K562 (cell line): Measurements from ENCODE around the gene PHETA2. TPM values are rescaled to one million over a fixed set of nuclear protein-coding genes. Genes with fewer than 3 reads are reported as not detected.

Experiments
- CXXC5 ChIP-seq: fragments of 250-450 bp; sonication (Bioruptor Pico); IDR thresholded peaks from 2 replicates; pipeline ENCODE4 v1.8.0; 2022; ENCODE audit warnings: inconsistent platforms, mild to moderate bottlenecking, moderate library complexity
- EP300 ChIP-seq: IDR thresholded peaks from 2 replicates; pipeline ENCODE4 v1.6.1; 2012; ENCODE audit warnings: low read length, improper control_type of control experiment
- FOXK1 ChIP-seq: sonication (generic); formaldehyde crosslinking; IDR thresholded peaks from 2 replicates; pipeline ENCODE4 v1.8.0; 2022; ENCODE audit warnings: missing genetic modification reagents, mild to moderate bottlenecking, borderline replicate concordance
- GMEB1 ChIP-seq: fragments of 250-450 bp; sonication (Bioruptor Pico); IDR thresholded peaks from 2 replicates; pipeline ENCODE4 v1.4.0; 2020; ENCODE audit warnings: mild to moderate bottlenecking
- MXD1 ChIP-seq: fragments of 250-450 bp; sonication (Bioruptor Pico); IDR thresholded peaks from 2 replicates; pipeline ENCODE4 v1.8.0; 2021; ENCODE audit warnings: borderline replicate concordance, mild to moderate bottlenecking, moderate library complexity; ENCODE audit not compliant: poor library complexity, severe bottlenecking
- MYNN ChIP-seq, 2 experiments: sonication (generic); formaldehyde crosslinking in 1 of 2; IDR thresholded peaks; 2 replicates each; pipeline versions ENCODE4 v1.5.0 to v1.6.1; 2016 to 2020; ENCODE audit warnings: antibody characterized with exemption in 1 of 2, missing genetic modification reagents in 1 of 2
- NFE2L1 ChIP-seq: fragments of 450-650 bp; IDR thresholded peaks from 2 replicates; pipeline ENCODE4 v1.6.1; 2016; ENCODE audit warnings: missing genetic modification characterization, low read depth, mild to moderate bottlenecking, missing compliant biosample characterization, moderate library complexity, borderline replicate concordance
- NR2C1 ChIP-seq, 2 experiments: fragments of 450-650 bp; IDR thresholded peaks; 2 replicates each; pipeline ENCODE4 v1.6.1; 2017; ENCODE audit warnings: mild to moderate bottlenecking in 2 of 2, antibody characterized with exemption in 1 of 2, inconsistent platforms in 1 of 2, missing compliant biosample characterization in 1 of 2, missing genetic modification characterization in 1 of 2
- NRF1 ChIP-seq, 2 experiments: fragments of 450-650 bp; IDR thresholded peaks in 1 of 2; conservative IDR thresholded peaks in 1 of 2; 2 replicates each; pipeline ENCODE4 v1.6.1; 2014; ENCODE audit warnings: mild to moderate bottlenecking in 2 of 2
- POLR2A ChIP-seq: fragments of 450-650 bp; conservative IDR thresholded peaks from 2 replicates; pipeline ENCODE4 v1.6.1; 2016
- SP1 ChIP-seq: sonication (generic); formaldehyde crosslinking; IDR thresholded peaks from 2 replicates; pipeline ENCODE4 v1.8.1; 2022; ENCODE audit warnings: mild to moderate bottlenecking, missing genetic modification reagents
- SRF ChIP-seq, 2 experiments: fragments of 250-450, 450-650 bp in 1 of 2; sonication (Bioruptor Pico) in 1 of 2; sonication (generic) in 1 of 2; formaldehyde crosslinking; IDR thresholded peaks; 2 replicates each; pipeline versions ENCODE4 v1.5.0 to v1.5.1; 2020 to 2022; ENCODE audit warnings: mild to moderate bottlenecking in 1 of 2, missing genetic modification reagents in 1 of 2
- TBP ChIP-seq: optimal IDR thresholded peaks from 2 replicates; pipeline ENCODE3; 2011; ENCODE audit warnings: low read depth, low read length, improper control_type of control experiment
- TCF7 ChIP-seq: sonication (generic); IDR thresholded peaks from 2 replicates; pipeline ENCODE4 v1.6.1; 2016; ENCODE audit warnings: antibody characterized with exemption, borderline replicate concordance
- YY1 ChIP-seq, 3 experiments: IDR thresholded peaks; 2 replicates each; pipeline ENCODE4 v1.6.1; 2011; ENCODE audit warnings: low read length in 2 of 3, mild to moderate bottlenecking in 2 of 3, moderate library complexity in 2 of 3, borderline replicate concordance in 1 of 3, control low read depth in 1 of 3, low read depth in 1 of 3; ENCODE audit not compliant: insufficient read depth in 3 of 3, insufficient replicate concordance in 2 of 3, control insufficient read depth in 1 of 3, insufficient read length in 1 of 3; ENCODE audit errors: extremely low read depth in 1 of 3
- ZFPM2 ChIP-seq: fragments of 250-450 bp; sonication (Bioruptor Pico); IDR thresholded peaks from 2 replicates; pipeline ENCODE4 v1.5.1; 2022; ENCODE audit warnings: mild to moderate bottlenecking
- ZNF316 ChIP-seq: fragments of 450-650 bp; IDR thresholded peaks from 2 replicates; pipeline ENCODE4 v1.6.1; 2016
- ZNF79 ChIP-seq: fragments of 250-450 bp; sonication (Bioruptor Pico); IDR thresholded peaks from 2 replicates; pipeline ENCODE4 v1.4.0; 2020; ENCODE audit warnings: low read depth, mild to moderate bottlenecking, moderate library complexity
- polyA plus RNA-seq, 8 experiments: library from polyadenylated mRNA; depleted of rRNA in 4 of 8; stranded (reverse) in 5 of 8; unstranded in 3 of 8; fragments of >200 nt; fragmentation: Nextera tagmentation in 2 of 8; fragmentation: Illumina TruSeq in 1 of 8; extraction: Ambion mirVana in 2 of 8; extraction: Trizol in 1 of 8; gene quantifications; 2 replicates each; pipeline versions ENCODE4 v1.2.1 to v1.2.3, GENCODE V29; 2011 to 2014; ENCODE audit warnings: inconsistent platforms in 1 of 8, missing spikeins in 1 of 8
- total RNA-seq, 7 experiments: library from RNA; depleted of rRNA in 6 of 7; stranded (reverse); fragments of >200 nt in 6 of 7; fragmentation: Illumina TruSeq in 2 of 7; extraction: Trizol in 2 of 7; gene quantifications; 2 replicates each; pipeline versions ENCODE4 v1.2.1 to v1.2.3, GENCODE V29; 2011 to 2021; ENCODE audit warnings: low replicate concordance in 1 of 7
- TF ChIP-seq, protein P1 (sequence below), 2 experiments: fragments of 450-650 bp; IDR thresholded peaks; 2 replicates each; pipeline ENCODE4 v1.6.1; 2016
- TF ChIP-seq, protein P2 (sequence below): fragments of 250-450 bp; sonication (Bioruptor Pico); IDR thresholded peaks from 2 replicates; pipeline ENCODE4 v1.8.0; 2021; ENCODE audit warnings: moderate library complexity, mild to moderate bottlenecking, inconsistent platforms

Gene PHETA2
- total and polyA plus RNA-seq, 9 of the 15 experiments (the other 6 are each of a cell fraction or from before 2014, with no cell fraction given), result 0.07 to 0.22 (median 0.08) TPM; not detected in 5

GRCh38 chr22:42070517-42071422 is 3.3 kb upstream of the PHETA2 start, which contains the start of gene NAGA (continued):
- TF ChIP-seq NRF1 (conservative IDR thresholded peaks at IDR 0.05 in 1 of 2, IDR thresholded peaks at IDR 0.05 in 1 of 2) (peak; percentile 75 to 78), GMEB1 (CRISPR knock-in tag) (0 out of 2 replicates have a peak, but pooled peaks have one; percentile 16), TCF7 (no peak), ZNF316 (no peak), SRF (CRISPR knock-in tag; IDR thresholded peaks at IDR 0.05) (peak in 1 of 2 experiments; percentile 88; a peak in 2 of 4 replicates), CXXC5 (CRISPR knock-in tag) (peak; percentile 80), YY1 (IDR thresholded peaks at IDR 0.05; ENCODE audit: borderline replicate concordance in 1 of 3, control insufficient read depth in 1 of 3, extremely low read depth in 1 of 3, insufficient read depth in 3 of 3, insufficient read length in 1 of 3, insufficient replicate concordance in 2 of 3, low read depth in 1 of 3, low read length in 2 of 3) (peak in 2 of 3 experiments; percentile 6 to 24), TBP (peak; percentile 79), ZNF79 (CRISPR knock-in tag) (no peak), FOXK1 (0 out of 2 replicates have a peak, but pooled peaks have one; percentile 12), MXD1 (no peak), ZFPM2 (no peak), EP300 (peak; percentile 5; the same call in 1 of the 2 replicates), MYNN (IDR thresholded peaks at IDR 0.05) (0 out of 2 replicates have a peak, but pooled peaks have one; percentile 35), MYNN (CRISPR knock-in tag; IDR thresholded peaks at IDR 0.05) (no peak), NR2C1 (IDR thresholded peaks at IDR 0.05) (no peak), NR2C1 (tag; IDR thresholded peaks at IDR 0.05) (peak; percentile 28; the same call in 1 of the 2 replicates), POLR2A (peak; percentile 84), SP1 (CRISPR knock-in tag) (peak; percentile 85), NFE2L1 (tag) (no peak)
- TF ChIP-seq, protein P1, sequence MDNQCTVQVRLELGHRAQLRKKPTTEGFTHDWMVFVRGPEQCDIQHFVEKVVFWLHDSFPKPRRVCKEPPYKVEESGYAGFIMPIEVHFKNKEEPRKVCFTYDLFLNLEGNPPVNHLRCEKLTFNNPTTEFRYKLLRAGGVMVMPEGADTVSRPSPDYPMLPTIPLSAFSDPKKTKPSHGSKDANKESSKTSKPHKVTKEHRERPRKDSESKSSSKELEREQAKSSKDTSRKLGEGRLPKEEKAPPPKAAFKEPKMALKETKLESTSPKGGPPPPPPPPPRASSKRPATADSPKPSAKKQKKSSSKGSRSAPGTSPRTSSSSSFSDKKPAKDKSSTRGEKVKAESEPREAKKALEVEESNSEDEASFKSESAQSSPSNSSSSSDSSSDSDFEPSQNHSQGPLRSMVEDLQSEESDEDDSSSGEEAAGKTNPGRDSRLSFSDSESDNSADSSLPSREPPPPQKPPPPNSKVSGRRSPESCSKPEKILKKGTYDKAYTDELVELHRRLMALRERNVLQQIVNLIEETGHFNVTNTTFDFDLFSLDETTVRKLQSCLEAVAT (IDR thresholded peaks at IDR 0.05), result peak in 1 of 2 experiments; percentile 69; a peak in 1 of 4 replicates
- TF ChIP-seq, protein P2, sequence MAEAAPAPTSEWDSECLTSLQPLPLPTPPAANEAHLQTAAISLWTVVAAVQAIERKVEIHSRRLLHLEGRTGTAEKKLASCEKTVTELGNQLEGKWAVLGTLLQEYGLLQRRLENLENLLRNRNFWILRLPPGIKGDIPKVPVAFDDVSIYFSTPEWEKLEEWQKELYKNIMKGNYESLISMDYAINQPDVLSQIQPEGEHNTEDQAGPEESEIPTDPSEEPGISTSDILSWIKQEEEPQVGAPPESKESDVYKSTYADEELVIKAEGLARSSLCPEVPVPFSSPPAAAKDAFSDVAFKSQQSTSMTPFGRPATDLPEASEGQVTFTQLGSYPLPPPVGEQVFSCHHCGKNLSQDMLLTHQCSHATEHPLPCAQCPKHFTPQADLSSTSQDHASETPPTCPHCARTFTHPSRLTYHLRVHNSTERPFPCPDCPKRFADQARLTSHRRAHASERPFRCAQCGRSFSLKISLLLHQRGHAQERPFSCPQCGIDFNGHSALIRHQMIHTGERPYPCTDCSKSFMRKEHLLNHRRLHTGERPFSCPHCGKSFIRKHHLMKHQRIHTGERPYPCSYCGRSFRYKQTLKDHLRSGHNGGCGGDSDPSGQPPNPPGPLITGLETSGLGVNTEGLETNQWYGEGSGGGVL (CRISPR knock-in tag), result no peak
